Ishikawa (cell line): ENCODE data around the gene EXOSC5.

ENCODE experiments used
- EGR1 ChIP-seq: IDR thresholded peaks from 2 replicates; pipeline ENCODE4 v1.6.1; 2012
- EP300 ChIP-seq: IDR thresholded peaks from 2 replicates; pipeline ENCODE4 v1.6.1; 2012; ENCODE audit warnings: borderline replicate concordance
- RAD21 ChIP-seq: IDR thresholded peaks from 2 replicates; pipeline ENCODE4 v1.6.1; 2012; ENCODE audit warnings: low read depth
- REST ChIP-seq: IDR thresholded peaks from 2 replicates; pipeline ENCODE4 v1.6.1; 2012; ENCODE audit warnings: low read depth, mild to moderate bottlenecking
- TEAD4 ChIP-seq: IDR thresholded peaks from 2 replicates; pipeline ENCODE4 v1.6.1; 2012
- YY1 ChIP-seq: IDR thresholded peaks from 2 replicates; pipeline ENCODE4 v1.6.1; 2012; ENCODE audit warnings: low read depth

DNA sequence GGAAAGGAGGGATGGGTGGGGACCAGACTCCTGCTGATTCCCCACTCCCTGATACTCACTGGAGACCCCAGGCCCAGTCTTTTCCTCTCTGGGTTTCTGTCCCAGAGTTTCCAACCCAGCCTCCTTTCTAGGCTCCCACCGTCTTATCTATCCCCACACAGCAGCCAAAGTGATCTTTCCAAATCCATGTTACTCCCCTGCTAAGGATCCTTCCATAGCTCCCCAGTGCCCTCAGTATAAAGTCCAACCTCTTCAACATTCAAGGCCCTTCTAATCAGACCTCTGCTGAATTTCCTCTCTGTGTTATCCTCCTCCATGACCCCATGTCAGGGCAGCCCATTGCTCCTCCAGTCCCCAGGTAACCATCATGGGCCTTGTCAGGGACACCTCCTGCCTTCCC, 42.1 kb downstream of the EXOSC5 start:
- TF ChIP-seq EGR1: no peak
- TF ChIP-seq RAD21: no peak
- no peak for TF ChIP-seq YY1
- TF ChIP-seq REST: no peak
- no peak for TF ChIP-seq EP300
- TF ChIP-seq TEAD4: no peak
